Stimulated activated CD8-positive, alpha-beta memory T cell treated with anti-CD3 and anti-CD28 coated beads, Interleukin-2, amount 100 ng/mL, for 48 hours (primary cell): ENCODE results near the gene INPP5A.
"Not testable (repeated sequence)": the region's sequence is repeated elsewhere in the genome, so short reads cannot be mapped to it uniquely, and the experiment has no call there.

ENCODE experiments used
- DNase-seq, 2 donors: peaks; one replicate each; pipeline ENCODE4 v3.0.0-alpha.2; 2020; ENCODE audit warnings: low read depth in 2 of 2

INPP5A gene, protein sequence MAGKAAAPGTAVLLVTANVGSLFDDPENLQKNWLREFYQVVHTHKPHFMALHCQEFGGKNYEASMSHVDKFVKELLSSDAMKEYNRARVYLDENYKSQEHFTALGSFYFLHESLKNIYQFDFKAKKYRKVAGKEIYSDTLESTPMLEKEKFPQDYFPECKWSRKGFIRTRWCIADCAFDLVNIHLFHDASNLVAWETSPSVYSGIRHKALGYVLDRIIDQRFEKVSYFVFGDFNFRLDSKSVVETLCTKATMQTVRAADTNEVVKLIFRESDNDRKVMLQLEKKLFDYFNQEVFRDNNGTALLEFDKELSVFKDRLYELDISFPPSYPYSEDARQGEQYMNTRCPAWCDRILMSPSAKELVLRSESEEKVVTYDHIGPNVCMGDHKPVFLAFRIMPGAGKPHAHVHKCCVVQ

DNA sequence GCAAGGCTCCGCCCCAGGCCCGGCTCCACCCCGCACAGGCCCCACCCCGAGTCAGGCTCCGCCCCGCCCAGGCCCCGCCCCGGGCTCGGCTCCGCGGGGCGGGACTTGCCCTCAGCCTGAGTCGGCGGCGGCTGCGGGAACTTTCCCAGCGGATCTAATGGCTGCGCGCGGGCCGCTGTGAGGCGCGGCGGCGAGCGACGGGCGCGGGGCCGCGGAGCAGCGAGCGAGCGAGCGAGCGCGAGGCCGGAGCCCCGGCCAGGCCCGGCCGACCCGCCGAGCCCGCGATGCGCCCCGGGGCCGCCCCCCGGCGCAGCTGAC lies at the start of gene INPP5A:
Gene INPP5A, plus strand, starts transcription at position 104 of the 318 bp plus-strand sequence. CDS start 310 bp downstream, outside the sequence.
- no peak for DNase-seq

DNA sequence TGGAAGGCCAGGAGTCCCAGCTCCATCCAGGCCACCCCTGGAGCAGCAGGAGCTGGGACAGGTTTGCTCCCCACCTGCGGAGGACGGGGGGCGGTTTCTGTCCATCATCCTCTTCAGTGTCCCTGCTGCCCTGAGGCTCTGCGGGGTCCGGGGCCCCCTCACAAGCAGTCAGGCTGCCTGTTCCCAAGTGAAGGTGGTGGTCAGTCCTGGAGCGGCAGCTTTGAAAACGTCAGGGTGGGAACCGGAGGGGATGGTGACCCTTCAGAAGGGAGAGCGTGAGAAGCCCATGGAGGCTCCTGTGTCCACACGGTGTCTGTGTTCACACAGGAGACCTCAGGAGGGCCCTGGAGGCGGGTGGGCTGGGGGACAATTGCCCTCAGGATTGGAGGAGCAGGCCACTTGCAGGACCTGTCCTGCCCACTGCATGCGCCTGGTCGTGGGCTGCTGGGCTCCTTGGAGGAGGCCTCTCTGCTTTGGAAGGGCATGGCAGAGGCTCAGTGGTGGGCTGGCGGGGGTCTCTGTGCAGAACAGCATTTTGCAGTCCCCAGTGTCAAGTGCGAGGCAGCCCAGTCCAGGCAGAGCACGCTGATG lies 49.3 kb upstream of the INPP5A start:
- DNase-seq = no peak

DNA sequence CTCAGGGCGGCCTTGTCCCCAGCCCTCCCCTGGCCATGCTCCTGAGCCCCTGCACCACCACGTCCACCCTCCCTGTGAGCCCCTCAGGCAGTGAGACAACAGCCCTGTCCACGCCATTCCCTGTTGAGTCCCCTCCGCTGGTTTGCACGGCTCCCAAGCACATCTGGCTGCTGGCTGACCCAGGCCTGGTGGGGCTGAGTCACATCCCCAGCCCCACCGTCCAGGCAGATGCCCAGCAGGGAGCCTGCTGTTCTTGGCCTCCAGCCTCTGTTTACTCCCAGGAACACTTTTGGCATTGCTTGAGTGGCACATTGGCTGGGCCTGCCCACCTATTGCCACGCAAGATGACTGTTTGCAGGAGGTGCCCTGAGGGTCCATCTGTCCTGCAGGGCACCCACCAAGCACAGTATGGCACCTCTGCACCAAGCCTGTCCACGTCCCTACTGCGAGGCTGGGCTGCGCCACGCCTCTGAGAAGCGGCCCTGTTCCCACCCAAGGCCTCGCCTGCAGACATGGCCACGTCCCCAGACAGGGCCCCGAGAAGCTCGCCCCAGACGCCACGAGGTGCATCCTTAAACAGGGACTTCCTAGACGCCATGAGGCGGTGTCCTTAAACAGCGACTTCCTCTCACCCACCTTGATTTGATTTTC lies 48.4 kb upstream of the INPP5A start:
- DNase-seq = no peak

DNA sequence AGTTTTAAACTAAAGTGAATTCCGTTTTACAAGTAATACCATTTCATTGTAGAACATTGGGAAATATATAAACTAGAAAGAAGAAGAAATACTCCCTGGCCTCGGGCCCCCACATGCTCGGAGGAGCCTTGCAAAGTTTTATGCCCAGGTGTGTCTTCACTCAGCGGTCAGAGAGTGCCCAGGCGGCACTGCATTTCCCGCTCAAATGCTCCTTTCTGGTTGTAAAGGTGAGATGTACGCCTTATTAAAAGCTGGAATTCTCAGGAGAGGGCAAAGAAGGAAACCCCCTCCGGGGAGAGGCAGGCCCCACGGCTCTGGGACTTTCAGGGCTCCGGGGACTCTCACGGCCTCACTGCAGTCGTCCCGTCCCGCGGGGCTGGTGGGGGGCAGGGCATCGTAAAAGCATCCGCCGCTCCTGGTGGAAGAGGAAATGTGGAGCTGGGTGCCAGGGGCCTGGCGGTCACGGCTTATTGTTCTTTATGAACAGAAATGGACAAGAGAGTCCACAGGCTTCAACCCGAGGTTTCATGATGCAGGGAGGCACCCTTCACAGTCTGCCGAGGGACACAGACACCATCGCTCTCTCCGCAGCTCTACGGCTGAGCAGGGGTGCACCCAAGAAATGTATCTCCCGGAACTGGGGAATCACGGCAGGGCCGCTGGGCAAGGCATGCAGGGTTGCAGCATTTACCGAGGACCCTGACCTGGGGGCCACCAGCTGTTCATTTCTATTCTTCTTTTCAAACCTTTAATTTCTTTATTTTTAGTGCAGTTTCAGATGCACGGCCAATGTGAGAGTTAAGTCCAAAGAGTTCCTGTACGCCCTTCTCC lies 47.7 kb upstream of the INPP5A start:
- DNase-seq = no peak

DNA sequence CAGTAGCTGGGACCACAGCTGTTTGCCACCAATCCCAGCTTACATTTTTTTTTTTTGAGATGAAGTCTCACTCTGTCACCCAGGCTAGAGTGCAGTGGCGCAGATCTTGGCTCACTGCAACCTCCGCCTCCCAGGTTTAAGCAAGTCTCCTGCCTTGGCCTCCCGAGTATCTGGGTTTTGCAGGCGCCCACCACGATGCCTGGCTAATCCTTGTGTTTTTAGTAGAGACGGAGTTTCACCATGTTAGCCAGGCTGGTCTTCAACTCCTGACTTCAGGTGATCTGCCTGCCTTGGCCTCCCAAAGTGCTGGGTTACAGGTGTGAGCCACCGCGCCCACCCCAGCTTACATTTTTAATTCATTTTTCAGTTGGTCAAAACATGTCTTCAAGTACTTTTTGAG lies 46.1 kb upstream of the INPP5A start:
- DNase-seq = not testable (repeated sequence)

DNA sequence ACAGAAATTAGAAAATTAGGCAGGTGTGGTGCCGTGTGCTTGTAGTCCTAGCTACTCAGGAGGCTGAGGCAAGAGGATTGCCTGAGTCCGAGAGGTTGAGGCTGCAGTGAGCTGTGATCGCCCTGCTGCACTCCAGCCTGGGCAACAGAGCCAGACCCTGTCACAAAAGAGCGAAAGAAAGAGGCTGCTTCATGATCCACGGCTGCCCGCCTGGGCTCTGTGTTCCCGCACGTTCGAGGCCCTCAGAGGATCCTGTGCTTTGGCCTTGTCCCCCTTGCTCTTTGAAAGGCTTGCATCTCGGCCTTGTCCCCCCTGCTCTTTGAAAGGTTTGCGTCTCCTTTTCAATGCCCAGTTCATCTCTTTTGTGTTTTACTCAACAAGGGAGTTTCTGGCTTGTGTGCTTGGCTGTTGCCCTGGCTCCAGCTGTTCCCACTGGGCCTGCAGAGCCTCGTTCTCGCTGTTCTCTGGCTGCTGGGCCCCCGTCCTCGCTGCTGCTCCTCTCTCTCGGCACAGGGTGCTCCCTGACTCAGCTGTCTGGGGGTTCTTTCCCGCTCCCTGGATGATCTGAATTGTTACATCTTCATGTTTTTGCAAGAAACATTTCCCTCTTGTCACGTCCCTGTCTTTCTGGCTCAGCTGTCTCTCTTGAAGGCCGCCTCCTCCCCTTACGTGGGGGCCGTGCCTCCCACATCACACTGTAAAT lies 45.1 kb upstream of the INPP5A start:
- no peak for DNase-seq

DNA sequence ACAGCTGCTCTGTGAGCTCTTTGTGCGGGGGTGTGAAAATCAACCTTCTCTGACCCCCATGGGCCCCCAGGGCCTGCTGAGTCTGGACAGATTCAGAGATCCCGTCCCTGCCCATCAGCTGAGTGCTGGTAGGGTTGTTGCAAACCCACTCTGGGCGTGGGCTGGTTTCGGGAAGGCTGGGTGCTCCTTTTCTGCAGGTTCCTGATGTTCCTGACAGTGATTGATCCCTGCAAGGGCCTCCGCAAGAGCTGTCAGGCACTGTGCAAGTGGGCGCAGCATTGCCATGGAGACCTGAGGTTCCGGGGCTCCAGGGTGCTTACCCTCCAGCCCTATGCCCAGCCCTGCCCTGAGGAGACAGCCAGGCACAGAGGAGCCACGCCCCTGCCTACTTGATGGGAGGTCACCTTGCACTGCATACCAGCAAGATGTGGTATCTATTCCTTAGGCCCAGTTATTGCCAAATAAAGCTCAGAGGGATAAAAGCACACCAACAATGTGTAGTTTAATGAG lies 44.3 kb upstream of the INPP5A start:
- DNase-seq = no peak

DNA sequence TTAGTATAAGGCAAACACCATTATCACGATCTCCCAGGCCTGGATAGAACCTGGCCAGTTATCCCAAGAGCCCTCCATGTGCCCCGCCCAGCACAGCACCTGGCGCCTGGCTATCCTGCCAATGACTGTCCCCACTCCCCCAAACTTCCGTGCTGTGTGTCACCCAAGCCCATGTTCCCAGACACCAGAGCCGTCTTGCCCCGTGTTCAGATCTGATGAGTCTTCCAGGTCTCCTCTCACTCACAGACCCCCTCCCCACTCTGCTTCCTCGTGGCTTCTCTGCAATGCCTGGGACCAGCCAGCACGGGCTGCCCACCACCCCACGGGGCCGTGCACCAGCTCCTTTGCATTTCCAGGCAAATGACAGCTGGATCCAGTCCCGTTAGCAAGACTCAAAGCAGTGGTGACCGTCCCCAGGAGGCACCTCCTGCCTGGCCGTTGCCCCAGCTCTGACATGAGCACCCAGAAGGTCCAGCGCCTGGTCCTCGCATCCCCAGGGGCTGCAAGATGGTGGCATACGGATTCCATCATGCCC lies 43.8 kb upstream of the INPP5A start:
- no peak for DNase-seq

DNA sequence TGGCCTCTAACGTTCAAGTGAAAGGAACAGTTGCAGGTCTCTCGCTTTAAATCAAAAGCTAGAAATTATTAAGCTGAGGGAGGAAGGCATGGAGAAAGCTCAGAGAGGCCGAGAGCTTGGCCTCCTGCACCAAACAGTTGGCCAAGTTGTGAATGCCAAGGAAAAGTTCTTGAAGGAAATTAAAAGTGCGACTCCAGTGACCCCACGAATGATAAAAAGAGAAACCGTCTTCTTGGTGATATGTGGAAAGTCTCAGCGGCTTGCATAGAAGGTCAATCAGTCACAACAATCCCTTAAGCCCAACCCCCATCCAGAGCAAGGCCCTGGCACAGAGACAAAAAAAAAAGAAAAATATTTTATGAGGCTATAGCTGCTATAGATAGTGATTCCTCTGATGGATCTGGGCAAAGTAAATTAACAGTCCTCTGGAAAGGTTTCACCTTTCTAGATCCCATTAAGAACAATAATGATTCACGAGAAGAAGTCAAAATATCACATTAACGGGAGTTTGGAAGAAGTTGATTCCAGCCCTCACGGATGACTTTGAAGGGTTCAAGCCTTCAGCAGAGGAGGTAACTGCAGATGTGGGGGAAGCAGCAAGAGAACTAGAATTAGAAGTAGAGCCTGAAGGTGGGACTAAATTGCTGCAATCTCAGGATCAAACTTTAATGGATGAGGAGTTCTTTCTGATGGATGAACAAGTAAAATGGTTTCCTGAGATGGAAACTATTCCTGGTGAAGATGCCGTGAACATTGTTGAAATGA lies 42.5 kb upstream of the INPP5A start:
- no peak for DNase-seq

DNA sequence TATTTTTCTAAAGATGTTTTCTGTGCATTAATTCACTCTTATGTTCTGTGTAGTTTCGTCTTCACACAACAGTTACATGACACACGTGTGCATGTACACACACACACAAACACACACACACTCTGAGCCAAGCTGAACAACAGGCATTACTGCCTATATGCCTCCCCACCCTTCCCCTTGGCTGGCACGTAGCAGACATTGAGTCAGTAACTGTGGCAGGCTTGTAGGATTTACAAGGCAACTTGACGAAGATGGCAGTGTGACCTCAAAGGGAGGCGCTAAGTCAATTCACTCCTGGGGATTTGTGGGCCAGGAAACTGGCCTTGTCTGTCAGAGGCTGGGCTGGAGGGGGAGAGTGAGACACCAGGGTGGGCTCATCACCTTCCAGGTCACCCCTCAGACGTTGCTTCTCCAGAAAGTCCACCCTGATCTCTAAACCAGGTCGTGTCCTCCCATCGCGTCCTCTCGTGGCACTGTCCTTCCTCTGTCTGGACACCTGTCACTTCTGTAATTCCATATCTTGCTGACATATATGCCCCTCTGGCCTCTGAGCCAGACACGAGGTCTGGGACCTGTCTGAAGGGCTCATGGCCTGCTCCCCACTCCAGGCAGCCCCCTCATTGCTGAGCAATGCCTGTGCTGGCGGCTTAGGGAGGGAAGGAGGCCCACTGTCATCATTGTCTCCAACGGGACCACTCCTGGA lies 41.1 kb upstream of the INPP5A start:
- no peak for DNase-seq

DNA sequence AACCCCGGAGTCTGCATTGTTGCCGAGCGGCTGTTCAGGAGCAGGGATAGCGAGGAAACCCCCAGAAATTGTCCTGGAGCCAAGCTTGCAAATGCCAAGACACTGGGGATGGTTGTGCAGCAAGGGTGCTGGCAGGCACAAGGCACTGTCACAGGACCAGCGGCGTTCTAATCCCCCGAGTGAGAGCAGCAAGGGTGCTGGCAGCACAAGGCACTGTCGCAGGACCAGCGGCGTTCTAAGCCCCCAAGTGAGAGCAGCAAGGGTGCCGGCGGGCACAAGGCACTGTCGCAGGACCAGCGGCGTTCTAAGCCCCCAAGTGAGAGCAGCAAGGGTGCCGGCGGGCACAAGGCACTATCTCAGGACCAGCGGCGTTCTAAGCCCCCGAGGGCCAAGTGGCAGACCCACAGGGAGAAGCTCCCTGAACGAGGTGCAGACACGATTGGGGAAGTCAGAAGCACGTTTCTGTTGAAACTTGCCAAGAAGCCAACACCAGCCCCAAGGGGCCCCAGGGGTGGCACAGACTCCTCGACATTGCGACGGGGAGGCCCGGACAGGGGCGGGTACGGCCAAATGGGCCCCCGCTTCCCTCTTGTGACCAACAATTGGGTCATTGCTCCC lies 40.4 kb upstream of the INPP5A start:
- DNase-seq = no peak

DNA sequence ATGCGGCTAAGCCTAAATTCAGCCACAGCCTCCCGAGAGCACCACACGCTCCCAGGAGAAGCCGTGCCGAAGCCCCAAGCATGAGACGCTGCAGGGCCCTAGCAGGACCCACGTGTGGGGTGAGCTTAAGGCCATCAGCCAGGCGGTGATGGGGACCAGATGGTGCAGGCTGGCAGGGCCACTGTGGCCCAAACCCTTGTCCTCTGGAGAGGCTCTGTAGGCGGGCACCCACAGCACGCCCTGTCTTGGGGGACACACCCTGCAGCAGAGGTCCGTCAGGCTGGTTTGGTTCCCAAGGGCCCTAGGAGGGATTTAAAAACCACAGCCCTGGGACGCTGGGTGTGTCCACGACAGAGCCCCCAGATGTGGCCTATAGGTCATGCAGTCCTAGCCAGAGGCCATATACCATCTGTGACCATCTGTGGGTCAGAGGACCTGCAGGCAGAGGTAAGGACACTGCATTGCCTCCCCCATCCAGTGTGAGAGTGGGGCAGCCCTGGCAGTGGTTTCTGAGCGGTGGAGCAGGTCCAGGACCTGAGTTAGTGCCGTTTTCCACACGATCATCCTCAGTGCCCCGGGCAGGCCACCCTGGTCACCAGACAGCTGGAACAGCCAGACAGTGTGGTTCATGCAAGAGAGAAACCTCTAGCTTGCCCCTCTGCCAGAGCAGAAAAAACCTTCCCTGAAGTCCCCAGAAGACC lies 39.6 kb upstream of the INPP5A start:
- no peak for DNase-seq

DNA sequence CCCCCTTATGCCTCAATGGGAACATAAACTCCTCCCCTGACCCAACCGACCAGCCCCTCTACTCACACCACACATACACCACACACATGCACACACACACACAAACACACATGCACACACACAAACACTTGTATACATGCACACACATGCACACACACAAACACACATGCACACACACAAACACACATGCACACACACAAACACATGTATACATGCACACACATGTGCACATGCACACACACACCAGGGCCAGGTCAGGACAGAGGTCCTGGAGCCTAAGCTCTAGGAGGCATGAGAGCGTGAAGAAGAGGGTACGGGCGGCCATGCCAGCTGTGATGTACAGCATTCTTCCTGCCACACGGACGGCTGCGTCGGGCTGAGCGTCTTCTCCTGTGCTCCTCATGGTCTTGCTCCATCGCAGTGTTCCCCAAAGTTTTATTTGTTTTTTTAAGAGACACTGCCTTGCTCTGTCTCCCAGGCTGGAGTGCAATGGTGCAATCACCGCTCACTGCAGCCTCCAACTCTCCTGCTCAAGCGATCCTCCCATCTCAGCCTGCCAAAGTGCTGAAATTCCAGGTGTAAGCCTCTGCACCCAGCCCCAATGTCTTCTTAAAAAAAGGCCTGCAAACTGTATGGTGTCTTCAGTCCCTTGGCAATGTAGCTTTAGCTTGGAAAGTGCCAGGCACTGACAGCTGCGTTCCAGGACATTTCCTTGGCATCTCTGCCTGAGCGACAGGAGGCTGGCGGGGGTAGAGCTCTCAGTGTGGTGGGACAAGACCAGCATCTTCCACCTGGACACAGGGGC lies 38.8 kb upstream of the INPP5A start:
- no peak for DNase-seq

DNA sequence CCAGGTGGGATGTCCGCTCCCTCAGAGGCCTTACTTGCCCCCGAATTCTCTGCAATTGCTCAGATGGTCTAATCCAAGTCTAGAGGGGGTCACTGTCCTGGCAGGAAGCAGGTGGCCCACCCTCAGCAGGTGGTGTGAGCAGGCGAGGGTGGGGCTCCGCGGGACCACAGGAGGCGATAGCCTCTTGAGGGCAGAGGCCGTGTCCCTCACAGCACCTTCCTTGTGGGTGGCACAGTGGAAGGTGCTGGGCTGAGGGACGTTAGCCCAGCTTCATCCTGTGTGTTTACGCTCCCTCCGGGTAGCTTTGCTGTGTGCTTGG lies 38.3 kb upstream of the INPP5A start:
- no peak for DNase-seq

DNA sequence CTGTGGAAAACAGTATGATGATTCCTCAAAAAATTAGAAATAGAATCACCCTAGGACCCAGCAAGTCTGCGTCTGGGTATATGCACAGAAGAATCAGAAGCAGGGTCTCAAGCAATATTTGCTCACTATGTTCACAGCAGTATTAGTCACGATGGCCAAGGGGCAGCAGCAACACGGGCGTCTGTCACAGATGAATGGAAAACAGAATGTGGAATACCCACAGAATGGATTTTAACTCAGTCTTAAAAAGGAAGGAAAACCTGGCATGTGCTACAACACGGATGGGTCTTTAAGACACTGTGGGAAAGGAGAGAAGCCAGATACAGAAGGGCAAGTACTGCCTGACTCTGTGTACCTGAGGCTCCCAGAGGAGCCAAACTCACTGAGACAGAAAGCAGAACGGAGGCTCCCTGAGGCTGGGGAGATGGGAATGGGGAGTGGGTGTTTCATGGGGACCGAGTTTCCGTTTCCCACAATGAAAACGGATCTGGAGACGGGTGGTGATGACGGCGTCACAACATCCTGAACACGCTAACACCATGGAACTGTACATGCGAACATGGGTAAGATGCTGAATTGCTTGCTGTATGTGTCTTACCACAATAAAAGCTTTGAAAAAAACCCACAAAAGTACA lies 36.7 kb upstream of the INPP5A start:
- no peak for DNase-seq

DNA sequence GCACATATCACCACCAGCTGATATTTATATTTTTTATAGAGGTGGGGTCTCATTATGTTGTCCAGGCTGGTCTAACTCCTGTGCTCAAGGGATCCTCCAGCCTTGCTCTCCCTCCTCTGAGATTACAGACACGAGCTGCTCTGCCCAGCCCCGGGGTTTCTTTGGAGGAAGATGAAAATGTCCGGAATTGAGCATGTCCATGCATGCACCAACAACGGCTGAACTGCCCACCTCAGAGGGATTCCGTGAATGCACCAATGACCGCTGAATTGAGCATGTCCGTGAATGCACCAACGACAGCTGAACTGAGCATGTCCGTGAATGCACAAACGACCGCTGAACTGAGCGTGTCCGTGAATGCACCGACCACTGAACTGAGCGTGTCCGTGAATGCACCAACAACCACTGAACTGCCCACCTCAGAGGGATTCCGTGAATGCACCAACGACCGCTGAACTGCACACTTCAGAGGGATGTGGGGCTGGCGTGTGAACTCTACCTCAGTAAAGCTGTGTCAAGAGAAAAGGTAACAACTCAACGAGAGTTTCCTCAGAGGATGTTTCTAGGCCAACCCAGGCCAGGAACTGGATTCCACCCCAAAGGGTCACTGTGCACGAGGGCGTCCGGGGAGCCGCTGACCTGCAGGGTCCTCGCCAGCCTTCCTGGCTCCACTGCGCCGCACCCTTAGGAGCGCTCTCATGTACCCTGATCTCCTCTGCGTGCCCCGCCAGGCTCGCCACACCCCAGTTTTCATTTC lies 34.9 kb upstream of the INPP5A start:
- no peak for DNase-seq
